Endothelial cell of umbilical vein (primary cell): Measurements from ENCODE around the gene SSTR3. TPM values are rescaled to one million over a fixed set of nuclear protein-coding genes. Genes with fewer than 3 reads are reported as not detected.

Experiments used
- BruUV-seq: library from RNA; stranded (reverse); fragments of 400-500 nt; replicated peaks from 2 replicates; lab custom pipeline; 2021; lab: Mats Ljungman, UMichigan
- CTCF ChIA-PET: fragments of 300-600, 350-600 bp; sonication (Branson Sonifier 250); formaldehyde crosslinking; loops from one replicate; lab custom pipeline; 2021; ENCODE audit warnings: antibody characterized with exemption, inconsistent platforms; lab: Charles Lee
- POLR2A ChIA-PET: fragments of 300-600, 350-600 bp; sonication (Branson Sonifier 250); formaldehyde crosslinking; loops from one replicate; lab custom pipeline; 2021; ENCODE audit warnings: antibody characterized with exemption, inconsistent platforms; lab: Charles Lee
- DNase-seq: peaks from one replicate; pipeline ENCODE4 v3.0.0-alpha.2; 2011; ENCODE audit warnings: low read depth, low spot score
- FAIRE-seq: peaks from 2 replicates; lab custom pipeline; 2011; peaks lifted over from hg19 to GRCh38; lab: Jason Lieb, UNC
- H2AFZ ChIP-seq: 2 replicates; pipeline ENCODE4 v1.6.0; 2012; ENCODE audit warnings: low read depth, low read length, control low read depth, inconsistent platforms
- H3K27ac ChIP-seq: 2 replicates; pipeline ENCODE4 v1.5.1; 2011; ENCODE audit warnings: low read depth, mild to moderate bottlenecking, control low read depth, low read length, moderate library complexity; ENCODE audit not compliant: insufficient read depth
- H3K27me3 ChIP-seq, 2 experiments: 2 replicates each; pipeline versions ENCODE4 v1.6.0 to v1.6.1; 2011; ENCODE audit warnings: low read length in 2 of 2, mixed read lengths in 1 of 2; ENCODE audit not compliant: control insufficient read depth in 2 of 2, insufficient read depth in 2 of 2
- H3K36me3 ChIP-seq, 2 experiments: 2 replicates in 1 of 2; 3 replicates in 1 of 2; pipeline ENCODE4 v1.5.1; 2011; ENCODE audit warnings: low read length in 2 of 2, mild to moderate bottlenecking in 1 of 2, moderate library complexity in 1 of 2; ENCODE audit not compliant: control insufficient read depth in 2 of 2, insufficient read depth in 2 of 2; ENCODE audit errors: extremely low read depth in 1 of 2
- H3K4me1 ChIP-seq: 3 replicates; pipeline ENCODE4 v1.5.1; 2011; ENCODE audit warnings: mild to moderate bottlenecking, low read length; ENCODE audit not compliant: control insufficient read depth, insufficient read depth; ENCODE audit errors: extremely low read depth
- H3K4me2 ChIP-seq: 2 replicates; pipeline ENCODE4 v1.6.1; 2011; ENCODE audit warnings: low read length, control low read depth, mixed read lengths; ENCODE audit not compliant: insufficient read depth
- H3K4me3 ChIP-seq, 3 experiments: fragments of 200-600 bp in 1 of 3; sonication (generic), shearing (Covaris generic) in 1 of 3; replicated peaks in 1 of 3; 2 replicates each; pipeline ENCODE4 v1.5.1; 2011 to 2016; ENCODE audit warnings: control low read depth in 3 of 3, low read length in 3 of 3, mild to moderate bottlenecking in 2 of 3, inconsistent platforms in 1 of 3, low read depth in 1 of 3, moderate library complexity in 1 of 3; ENCODE audit not compliant: insufficient read depth in 1 of 3
- H3K79me2 ChIP-seq: 2 replicates; pipeline ENCODE4 v1.6.0; 2012; ENCODE audit warnings: low read length, inconsistent platforms; ENCODE audit not compliant: control insufficient read depth, insufficient read depth
- H3K9ac ChIP-seq: replicated peaks from 2 replicates; pipeline ENCODE3; 2011; ENCODE audit warnings: low read length, control low read depth; ENCODE audit not compliant: insufficient read depth; ENCODE audit errors: extremely low read depth
- H3K9me1 ChIP-seq: replicated peaks from 3 replicates; pipeline ENCODE4 v1.6.0; 2011; ENCODE audit warnings: mild to moderate bottlenecking, low read length; ENCODE audit not compliant: control insufficient read depth, insufficient read depth; ENCODE audit errors: extremely low read depth
- H3K9me3 ChIP-seq: replicated peaks from 2 replicates; pipeline ENCODE4 v1.5.1; 2012; ENCODE audit warnings: low read length, inconsistent platforms; ENCODE audit not compliant: control insufficient read depth, insufficient read depth
- H4K20me1 ChIP-seq: replicated peaks from 2 replicates; pipeline ENCODE3; 2011; ENCODE audit warnings: mild to moderate bottlenecking, low read length; ENCODE audit not compliant: control insufficient read depth, insufficient read depth; ENCODE audit errors: extremely low read depth
- CTCF ChIP-seq, 2 donors: IDR thresholded peaks; 1 replicate in 1 of 2; 2 replicates in 1 of 2; pipeline ENCODE4 v1.5.1; 2011; ENCODE audit warnings: low read length in 2 of 2, mild to moderate bottlenecking in 2 of 2, moderate library complexity in 2 of 2, control low read depth in 1 of 2, inconsistent platforms in 1 of 2, low read depth in 1 of 2; ENCODE audit not compliant: insufficient read depth in 1 of 2; ENCODE audit errors: extremely low read depth in 1 of 2
- EZH2 ChIP-seq: IDR thresholded peaks from 2 replicates; pipeline ENCODE4 v1.6.1; 2012; ENCODE audit warnings: borderline replicate concordance, low read depth, mild to moderate bottlenecking, moderate library complexity, low read length, inconsistent platforms; ENCODE audit not compliant: severe bottlenecking
- FOS ChIP-seq: IDR thresholded peaks from 2 replicates; pipeline ENCODE4 v1.6.1; 2011; ENCODE audit warnings: mild to moderate bottlenecking, low read length, moderate library complexity, borderline replicate concordance; ENCODE audit not compliant: insufficient read depth
- GATA2 ChIP-seq: IDR thresholded peaks from 2 replicates; pipeline ENCODE4 v1.7.0; 2011; ENCODE audit warnings: low read depth, mild to moderate bottlenecking, moderate library complexity, mixed read lengths, low read length; ENCODE audit not compliant: insufficient read length, insufficient read depth
- JUN ChIP-seq: IDR thresholded peaks from 2 replicates; pipeline ENCODE4 v1.6.1; 2011; ENCODE audit warnings: borderline replicate concordance, low read depth; ENCODE audit not compliant: insufficient read length, insufficient read depth
- MYC ChIP-seq: IDR thresholded peaks from one replicate; pipeline ENCODE4 v1.6.1; 2011; ENCODE audit warnings: mild to moderate bottlenecking, low read depth, low read length
- POLR2A ChIP-seq: IDR thresholded peaks from 2 replicates; pipeline ENCODE4 v1.6.1; 2012; ENCODE audit warnings: low read depth, mild to moderate bottlenecking, control low read depth, low read length
- POLR2AphosphoS5 ChIP-seq: IDR thresholded peaks from 2 replicates; pipeline ENCODE4 v1.6.1; 2012; ENCODE audit warnings: low read depth, mild to moderate bottlenecking, control low read depth, low read length, moderate library complexity; ENCODE audit not compliant: insufficient read depth
- dilution Hi-C: fragments of 300-500 bp; cut with MboI; formaldehyde crosslinking; loops from one replicate; pipeline ENCODE4 v1.15.0; 2019; ENCODE audit warnings: low sequenced_read_pairs; ENCODE audit not compliant: extremely low pct_ligation_motif_present
- intact Hi-C: fragments of 100-400 bp; cut with micrococcal nuclease; formaldehyde crosslinking; loops from one replicate; pipeline ENCODE4 v1.10.0; 2022
- polyA plus RNA-seq, 4 experiments: library from polyadenylated mRNA; depleted of rRNA in 3 of 4; stranded (reverse) in 3 of 4; unstranded in 1 of 4; fragments of >200 nt; gene quantifications; 2 replicates each; pipeline versions ENCODE4 v1.2.1 to v1.2.3, GENCODE V29; 2011 to 2012; ENCODE audit warnings: missing spikeins in 1 of 4
- total RNA-seq: library from RNA; stranded (reverse); gene quantifications from 2 replicates; pipeline ENCODE4 v1.2.3, GENCODE V29; 2021
- TF ChIP-seq, protein P1 (sequence below): IDR thresholded peaks from 2 replicates; pipeline ENCODE4 v1.6.1; 2011; ENCODE audit not compliant: insufficient read depth, insufficient read length

SSTR3 gene
- total and polyA plus RNA-seq, 2 donors (not counting 3 experiments of a cell fraction or from before 2014, with no cell fraction given): not detected

DNA sequence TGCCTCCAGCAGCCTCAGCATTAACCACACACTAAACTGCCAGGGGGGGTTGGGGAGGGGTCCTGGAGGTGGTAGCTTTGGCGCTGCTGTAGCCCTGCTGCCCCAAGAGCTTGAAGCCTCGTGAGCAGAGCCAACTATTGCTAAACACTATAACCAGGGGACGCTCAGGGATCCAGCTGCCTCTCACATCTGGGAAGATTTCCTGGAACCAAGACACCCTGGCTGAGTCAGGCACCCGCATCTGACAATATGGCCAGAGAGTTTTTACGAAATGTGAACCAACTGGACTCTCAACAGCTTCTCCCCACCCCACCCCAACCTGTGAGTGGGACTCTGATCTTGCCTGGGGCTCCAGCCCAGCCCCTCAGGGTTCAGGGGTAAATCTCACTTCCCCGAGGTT lies 38.6 kb downstream of the SSTR3 start:
- no peaks in the 10 kb centered on the region for H3K79me2 ChIP-seq
- no peaks in the 10 kb centered on the region for H3K27me3 ChIP-seq
- peaks cover 29% of the 10 kb centered on the region for H3K4me1 ChIP-seq
- H2AFZ ChIP-seq: no peak overlapping the region
- dilution Hi-C loops: no loop called here
- TF ChIP-seq MYC: no peak
- ChIA-PET POLR2A (no interaction called here), CTCF (interaction anchor here (5.5 kb wide), 1 partner anchor 24 kb away, joined by 54 read pairs; no protein-coding TSS in a partner anchor)
- FAIRE-seq (no peak), DNase-seq (no peak)
- H3K9me3 ChIP-seq: no peaks in the 10 kb centered on the region
- H3K36me3 ChIP-seq: no peaks in the 10 kb centered on the region
- no peaks in the 10 kb centered on the region for H4K20me1 ChIP-seq
- H3K27ac ChIP-seq: no peak overlapping the region
- no peak overlapping the region for H3K4me2 ChIP-seq
- H3K9me1 ChIP-seq: no peaks in the 10 kb centered on the region
- intact Hi-C loops: loop anchor here (2.0 kb wide), 1 partner anchor 15 kb away; the partner anchor contains the start of gene C1QTNF6
- H3K4me3 ChIP-seq: no peak overlapping the region
- H3K9ac ChIP-seq: no peak overlapping the region
- no TSS peak for BruUV-seq

GRCh38 chr22:37172266-37173245 lies 39.7 kb downstream of the SSTR3 start:
- Histone ChIP-seq H3K27me3 (no peaks in the 10 kb centered on the region), H3K9me1 (no peaks in the 10 kb centered on the region), H3K9ac (no peak overlapping the region), H2AFZ (no peak overlapping the region), H3K9me3 (no peaks in the 10 kb centered on the region), H3K4me3 (no peak overlapping the region), H3K4me2 (no peak overlapping the region), H3K79me2 (no peaks in the 10 kb centered on the region), H3K36me3 (no peaks in the 10 kb centered on the region), H3K27ac (no peak overlapping the region), H3K4me1 (peaks cover 18% of the 10 kb centered on the region), H4K20me1 (no peaks in the 10 kb centered on the region)
- intact Hi-C loops: loop anchor here (2.0 kb wide), 1 partner anchor 16 kb away; the partner anchor contains the start of gene C1QTNF6
- CTCF ChIA-PET: interaction anchor here (0.9 to 3.8 kb wide), 2 partner anchors 15 to 26 kb away, joined by 4 to 22 read pairs; partner anchors contain the start of gene C1QTNF6
- POLR2A ChIA-PET: no interaction called here
- FAIRE-seq (no peak), DNase-seq (no peak)
- dilution Hi-C loops: no loop called here
- TF ChIP-seq, protein P1, sequence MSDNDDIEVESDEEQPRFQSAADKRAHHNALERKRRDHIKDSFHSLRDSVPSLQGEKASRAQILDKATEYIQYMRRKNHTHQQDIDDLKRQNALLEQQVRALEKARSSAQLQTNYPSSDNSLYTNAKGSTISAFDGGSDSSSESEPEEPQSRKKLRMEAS: no peak
- no peak for TF ChIP-seq POLR2AphosphoS5
- TF ChIP-seq CTCF (IDR thresholded peaks at IDR 0.05; ENCODE audit: extremely low read depth in 1 of 2, insufficient read depth in 1 of 2, low read depth in 1 of 2, low read length in 2 of 2): no peak
- no peak for TF ChIP-seq EZH2
- no peak for TF ChIP-seq POLR2A
- no peak for TF ChIP-seq MYC
- TF ChIP-seq FOS: no peak
- TF ChIP-seq GATA2: no peak
- no peak for TF ChIP-seq JUN
- no TSS peak for BruUV-seq
